ENCODE results near the gene KIF16B.

GRCh38 chr20:16312998-16313397 is 260.2 kb downstream of the KIF16B start:
- no peak for TF ChIP-seq CTCF (IDR thresholded peaks at IDR 0.05)
- TF ChIP-seq EP300 (IDR thresholded peaks at IDR 0.05), result no peak
- TF ChIP-seq POLR2A (IDR thresholded peaks at IDR 0.05), result no peak
